Left lung (tissue), 10 donors: Measurements from ENCODE around the gene RUNDC3A. TPM values are rescaled to one million over a fixed set of nuclear protein-coding genes. Genes with fewer than 3 reads are reported as not detected.
A peak's percentile ranks its signal among the peaks of the same experiment; 100 is the strongest.

Experiments used
- ATAC-seq: fragments of 200-7000 bp; cut with Tn5 transposase; one replicate; pipeline ENCODE4 v1.9.1; 2020; ENCODE audit warnings: moderate library complexity
- DNase-seq, 4 donors: peaks; one replicate each; pipeline ENCODE4 v3.0.0-alpha.2; 2013 to 2020
- H3K27ac ChIP-seq, 2 donors: fragments of 200-600 bp; sonication (generic) in 1 of 2; one replicate each; pipeline versions ENCODE4 v1.5.0 to v1.8.0; 2020 to 2021
- H3K27me3 ChIP-seq, 2 donors: fragments of 200-600 bp; sonication (generic) in 1 of 2; one replicate each; pipeline versions ENCODE4 v1.5.0 to v1.8.0; 2020 to 2021
- H3K36me3 ChIP-seq, 2 donors: fragments of 200-600 bp; sonication (generic) in 1 of 2; one replicate each; pipeline versions ENCODE4 v1.5.0 to v1.8.0; 2020 to 2021
- H3K4me1 ChIP-seq, 2 donors: fragments of 200-600 bp; one replicate each; pipeline ENCODE4 v1.8.0; 2021
- H3K4me3 ChIP-seq, 2 donors: fragments of 200-600 bp; sonication (generic) in 1 of 2; one replicate each; pipeline versions ENCODE4 v1.5.0 to v1.8.0; 2020 to 2021; ENCODE audit warnings: mild to moderate bottlenecking in 1 of 2
- H3K9me3 ChIP-seq, 2 donors: fragments of 200-600 bp; sonication (generic) in 1 of 2; one replicate each; pipeline versions ENCODE4 v1.5.0 to v1.8.0; 2020 to 2021
- CTCF ChIP-seq, 2 donors: fragments of 200-600 bp; sonication (generic) in 1 of 2; IDR thresholded peaks; one replicate each; pipeline versions ENCODE4 v1.5.0 to v1.8.0; 2021; ENCODE audit warnings: antibody characterized with exemption in 2 of 2
- intact Hi-C, 2 donors: fragments of 100-400 bp; cut with DNase I; formaldehyde crosslinking; loops; one replicate each; pipeline versions ENCODE4 v1.11.2 to v1.14.2; 2022
- polyA plus RNA-seq, 6 donors: library from polyadenylated mRNA; unstranded; fragments of 120-200 nt; gene quantifications; one replicate each; pipeline ENCODE4 v1.2.1, GENCODE V29; 2013; ENCODE audit not compliant: insufficient read length in 6 of 6
- total RNA-seq, 2 donors: library from RNA; stranded (reverse); fragmentation: NEBNext Ultra II Directional; extraction: Animal tissue kit (Norgen Biotek cat#: 25700); gene quantifications; one replicate each; pipeline ENCODE4 v1.2.1, GENCODE V29; 2021
- donor health status: DM: no; HTN: yes; CAD: no.
- donor health status: DM: no; HTN: no; CAD: no.

RUNDC3A gene
- total and polyA plus RNA-seq, 8 donors, result 0.08 to 6.3 (median 2.1) TPM

DNA sequence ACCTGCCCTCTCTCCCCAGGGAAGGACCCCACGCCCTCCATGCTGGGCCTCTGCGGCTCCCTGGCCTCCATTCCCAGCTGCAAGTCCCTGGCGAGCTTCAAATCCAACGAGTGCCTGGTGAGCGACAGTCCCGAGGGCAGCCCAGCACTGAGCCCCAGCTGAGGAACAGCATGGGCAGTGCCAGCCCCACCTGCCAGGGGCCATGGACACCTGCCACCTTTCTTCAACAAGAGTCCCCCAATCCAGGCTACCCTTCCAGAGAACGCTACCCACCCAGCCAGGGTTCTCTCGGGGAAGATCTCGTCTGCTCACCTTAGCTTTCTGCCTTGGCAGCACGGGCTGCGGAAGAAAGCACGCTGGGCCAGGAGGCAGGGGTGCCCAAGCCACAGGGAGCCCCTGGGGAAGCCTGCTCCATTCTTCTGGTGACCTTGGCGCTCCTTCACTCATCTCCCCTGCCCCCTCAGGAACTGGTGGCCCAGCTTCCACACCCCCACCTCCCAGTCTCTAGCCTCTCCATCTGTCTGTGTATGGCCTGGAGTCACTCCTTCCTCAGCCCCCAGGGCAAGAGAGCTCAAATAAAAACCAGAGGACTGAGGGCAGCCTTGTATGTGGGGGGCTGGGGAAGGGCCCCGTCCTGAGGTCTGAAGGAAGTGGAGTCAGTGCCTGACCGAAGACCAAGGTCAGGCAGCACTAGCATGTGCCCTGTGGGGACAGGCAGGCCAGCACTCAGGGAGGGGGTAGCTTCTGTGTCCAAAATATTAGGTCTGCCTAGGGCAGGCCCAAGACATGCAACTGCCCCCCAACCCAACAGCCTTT is 9.9 kb downstream of the RUNDC3A start:
- H3K4me3 ChIP-seq, result no peak overlapping the region
- intact Hi-C loops, result no loop called here
- ATAC-seq (no peak), DNase-seq (no peak)
- H3K27me3 ChIP-seq, result peaks cover 33 to 53% of the 10 kb centered on the region in 2 donors
- H3K36me3 ChIP-seq, result peaks cover 0 to 45% of the 10 kb centered on the region in 2 donors
- no peak for TF ChIP-seq CTCF (IDR thresholded peaks at IDR 0.05)
- no peaks in the 10 kb centered on the region for H3K9me3 ChIP-seq
- no peak overlapping the region for H3K27ac ChIP-seq
- H3K4me1 ChIP-seq, result peaks cover 3 to 21% of the 10 kb centered on the region in 2 donors

DNA sequence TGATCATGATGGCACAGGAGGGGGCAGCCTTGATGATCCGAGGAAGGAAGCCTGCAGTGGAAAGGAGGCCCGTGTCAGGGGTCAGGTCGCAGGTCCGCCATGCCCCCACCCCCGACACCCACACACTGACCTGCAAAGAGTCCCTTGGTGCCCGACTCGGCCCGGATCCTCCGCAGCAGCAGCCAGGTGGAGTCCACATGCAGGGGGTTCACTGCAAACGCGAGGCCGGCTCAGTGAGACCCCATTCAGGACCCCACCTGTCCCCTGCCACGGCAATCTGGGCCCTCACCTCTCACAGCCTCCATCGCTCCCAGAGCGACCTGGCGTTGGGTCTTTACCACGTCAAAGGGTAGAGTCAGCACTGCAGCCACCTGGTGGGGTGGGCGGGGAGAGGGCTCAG is 11.7 kb downstream of the RUNDC3A start:
- no peak for TF ChIP-seq CTCF (IDR thresholded peaks at IDR 0.05)
- intact Hi-C loops, result loop anchor here in 1 of 2 donors (10.0 kb wide), 1 partner anchor 105 kb away; the partner anchor contains the start of gene UBTF
- no peak for ATAC-seq
- Histone ChIP-seq H3K4me1 (peaks cover 7 to 27% of the 10 kb centered on the region in 2 donors), H3K9me3 (no peaks in the 10 kb centered on the region), H3K36me3 (peaks cover 0 to 45% of the 10 kb centered on the region in 2 donors), H3K4me3 (no peak overlapping the region), H3K27me3 (peaks cover 23 to 35% of the 10 kb centered on the region in 2 donors), H3K27ac (no peak overlapping the region)
- DNase-seq, result peak in 1 of 4 donors; percentile 70

- Histone ChIP-seq H3K27me3 (peaks cover 10 to 21% of the 10 kb centered on the region in 2 donors), H3K36me3 (peaks cover 0 to 45% of the 10 kb centered on the region in 2 donors), H3K4me1 (peaks cover 13 to 30% of the 10 kb centered on the region in 2 donors), H3K4me3 (no peak overlapping the region), H3K9me3 (no peaks in the 10 kb centered on the region), H3K27ac (no peak overlapping the region)
- intact Hi-C loops, result loop anchor here in 1 of 2 donors (10.0 kb wide), 1 partner anchor 107 kb away; the partner anchor contains the start of gene UBTF
- DNase-seq (no peak), ATAC-seq (no peak)
- no peak for TF ChIP-seq CTCF (IDR thresholded peaks at IDR 0.05)
These were observed 13.1 kb downstream of the RUNDC3A start for GRCh38 chr17:44321246-44322120.

DNA sequence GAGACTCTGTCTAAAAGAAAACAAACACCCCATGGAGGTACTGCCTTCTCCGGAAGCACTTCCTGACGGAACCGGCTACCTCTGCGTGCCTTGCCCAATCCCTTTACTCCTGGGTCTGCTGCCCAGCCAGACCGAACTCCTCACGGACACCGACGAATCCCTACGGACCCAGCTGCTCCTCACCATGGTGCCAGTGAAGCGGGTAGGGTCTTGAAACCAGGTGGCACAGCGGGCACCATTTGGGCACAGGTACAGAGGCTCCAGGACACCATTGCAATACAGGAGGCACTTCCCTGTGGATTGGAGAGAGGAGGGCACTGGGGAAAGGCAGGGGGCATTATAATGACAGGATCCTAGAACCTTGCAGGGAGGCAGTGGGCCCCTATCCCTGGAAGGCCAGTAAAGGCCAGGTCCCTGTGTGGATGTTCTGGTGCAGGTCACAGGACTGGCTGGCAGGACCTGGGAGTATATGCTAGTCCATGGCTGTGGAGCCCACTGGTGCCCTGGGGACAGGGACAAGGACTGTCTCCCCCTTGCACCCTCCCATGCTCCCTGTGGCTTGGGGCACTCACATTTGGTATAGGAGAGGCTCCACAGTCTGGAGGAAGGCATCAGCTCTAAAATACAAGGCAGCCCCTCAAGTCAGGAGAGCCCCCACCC is 14.0 kb downstream of the RUNDC3A start:
- DNase-seq, result no peak
- no peak overlapping the region for H3K4me3 ChIP-seq
- intact Hi-C loops, result loop anchor here in 1 of 2 donors (10.0 kb wide), 1 partner anchor 108 kb away; the partner anchor contains the start of gene UBTF
- peaks cover 0 to 45% of the 10 kb centered on the region in 2 donors for H3K36me3 ChIP-seq
- H3K27me3 ChIP-seq, result peaks cover under 1 to 12% of the 10 kb centered on the region in 2 donors
- H3K4me1 ChIP-seq, result peaks cover 16 to 36% of the 10 kb centered on the region in 2 donors
- no peaks in the 10 kb centered on the region for H3K9me3 ChIP-seq
- ATAC-seq, result no peak
- no peak for TF ChIP-seq CTCF (IDR thresholded peaks at IDR 0.05)
- no peak overlapping the region for H3K27ac ChIP-seq
